Activated CD4-positive, CD25-positive, alpha-beta regulatory T cell treated with anti-CD3 and anti-CD28 coated beads, Interleukin-2, amount 50 U/mL, for 16 hours (primary cell): ENCODE data around the gene UROS.

ENCODE experiments used
- DNase-seq: peaks from one replicate; pipeline ENCODE4 v3.0.0-alpha.2; 2020; ENCODE audit warnings: low read depth, low spot score

Gene UROS

GRCh38 chr10:125788156-125789034 is 34.7 kb downstream of the UROS start:
- no peak for DNase-seq

- no peak for DNase-seq
Measured at GRCh38 chr10:125785791-125786190, 37.3 kb downstream of the UROS start.

- DNase-seq = no peak
Measured at GRCh38 chr10:125783957-125784356, 39.1 kb downstream of the UROS start.

- DNase-seq = no peak
Measured at GRCh38 chr10:125783408-125783807, 39.6 kb downstream of the UROS start.

- no peak for DNase-seq
Measured at GRCh38 chr10:125782616-125783015, 40.4 kb downstream of the UROS start.

GRCh38 chr10:125782054-125782453 is 41.0 kb downstream of the UROS start:
- no peak for DNase-seq

- DNase-seq = no peak
Measured at GRCh38 chr10:125781374-125781773, 41.7 kb downstream of the UROS start.

- no peak for DNase-seq
Measured at GRCh38 chr10:125779403-125780327, 43.4 kb downstream of the UROS start.

- no peak for DNase-seq
Measured at GRCh38 chr10:125778556-125778955, 44.5 kb downstream of the UROS start.

- no peak for DNase-seq
Measured at GRCh38 chr10:125777806-125778205, 45.3 kb downstream of the UROS start.

- DNase-seq = no peak
Measured at GRCh38 chr10:125775491-125776106, 47.5 kb downstream of the UROS start, which contains the start of gene MMP21. Gene MMP21 (minus strand): TSS chr10:125775821. CDS start chr10:125775821, 0 bp downstream.

- DNase-seq = no peak
Measured at GRCh38 chr10:125774581-125775191, 48.4 kb downstream of the UROS start.

- DNase-seq = no peak
Measured at GRCh38 chr10:125773687-125774543, 49.1 kb downstream of the UROS start.

GRCh38 chr10:125772864-125773180 is 50.2 kb downstream of the UROS start:
- DNase-seq = no peak

GRCh38 chr10:125772112-125772863 is 50.8 kb downstream of the UROS start:
- DNase-seq = no peak

- no peak for DNase-seq
Measured at GRCh38 chr10:125770844-125771243, 52.2 kb downstream of the UROS start.

- no peak for DNase-seq
Measured at GRCh38 chr10:125769175-125769574, 53.9 kb downstream of the UROS start.

- DNase-seq = no peak
Measured at GRCh38 chr10:125768219-125768855, 54.7 kb downstream of the UROS start.

GRCh38 chr10:125766511-125766910 is 56.5 kb downstream of the UROS start:
- DNase-seq = no peak
